Lung (tissue), 12 donors: ENCODE measurements around the gene STXBP6. TPM values are rescaled to one million over a fixed set of nuclear protein-coding genes. Genes with fewer than 3 reads are reported as not detected.

Experiments
- ATAC-seq: fragments of 200-7000 bp; cut with Tn5 transposase; one replicate; pipeline ENCODE4 v1.9.1; 2020; ENCODE audit warnings: moderate number of reproducible peaks; ENCODE audit not compliant: insufficient read depth, low FRiP score
- DNase-seq, 3 donors: peaks; one replicate each; pipeline ENCODE4 v3.0.0-alpha.2; 2013 to 2017
- H3K27ac ChIP-seq, 2 donors: one replicate each; pipeline ENCODE4 v1.5.1; 2013; ENCODE audit warnings: mild to moderate bottlenecking in 2 of 2, moderate library complexity in 2 of 2, control low read depth in 1 of 2, inconsistent platforms in 1 of 2, low read depth in 1 of 2, low read length in 1 of 2
- H3K27me3 ChIP-seq, 3 donors: one replicate each; pipeline ENCODE4 v1.5.1; 2013; ENCODE audit warnings: low read length in 2 of 3; ENCODE audit not compliant: control insufficient read depth in 3 of 3, insufficient read depth in 3 of 3
- H3K36me3 ChIP-seq, 4 donors: one replicate each; pipeline ENCODE4 v1.5.1; 2013; ENCODE audit warnings: low read length in 4 of 4, mild to moderate bottlenecking in 1 of 4, moderate library complexity in 1 of 4; ENCODE audit not compliant: control insufficient read depth in 4 of 4, insufficient read depth in 4 of 4
- H3K4me1 ChIP-seq, 5 donors: one replicate each; pipeline ENCODE4 v1.5.1; 2013; ENCODE audit warnings: low read length in 5 of 5, mild to moderate bottlenecking in 2 of 5, moderate library complexity in 1 of 5; ENCODE audit not compliant: control insufficient read depth in 5 of 5, insufficient read depth in 5 of 5
- H3K4me3 ChIP-seq: one replicate; pipeline ENCODE4 v1.5.1; 2013; ENCODE audit warnings: mild to moderate bottlenecking, control low read depth, moderate library complexity
- H3K9ac ChIP-seq, 2 donors: one replicate each; pipeline ENCODE4 v1.5.1; 2013; ENCODE audit warnings: low read length in 2 of 2, control low read depth in 1 of 2; ENCODE audit not compliant: insufficient read depth in 1 of 2
- H3K9me3 ChIP-seq, 4 donors: one replicate each; pipeline ENCODE4 v1.5.1; 2013; ENCODE audit warnings: low read length in 3 of 4, mild to moderate bottlenecking in 1 of 4, moderate library complexity in 1 of 4; ENCODE audit not compliant: control insufficient read depth in 4 of 4, insufficient read depth in 3 of 4
- WGBS, 2 donors: extraction: QIAGEN DNeasy Blood & Tissue Kit; methylation state at CpG; one replicate each; pipeline ENCODE4 v1.1.7; 2013; 5-methylcytosine and 5-hydroxymethylcytosine counted together
- polyA plus RNA-seq, 2 donors: library from polyadenylated mRNA; stranded (reverse); fragments of 200-250 nt; gene quantifications; one replicate each; pipeline ENCODE4 v1.2.1, GENCODE V29; 2013
- total RNA-seq, 2 donors: library from RNA; depleted of rRNA in 1 of 2; stranded (reverse); fragments of >200 nt in 1 of 2; gene quantifications; one replicate each; pipeline ENCODE4 v1.2.1, GENCODE V29; 2014 to 2021
- TF ChIP-seq, protein P1 (sequence below): IDR thresholded peaks from 2 replicates; pipeline ENCODE4 v1.5.1; 2012; ENCODE audit warnings: mild to moderate bottlenecking; ENCODE audit errors: control extremely low read depth, extremely low read depth
- donor health status: control.
- donor health status: control.
- donor health status: Bipolar disorder and iron deficiency.
- donor health status: healthy.
- donor health status: DM: yes; HTN: yes; CAD: no.

STXBP6 gene
- total and polyA plus RNA-seq, 4 donors: 9.3 to 42.5 (median 10.5) TPM

DNA sequence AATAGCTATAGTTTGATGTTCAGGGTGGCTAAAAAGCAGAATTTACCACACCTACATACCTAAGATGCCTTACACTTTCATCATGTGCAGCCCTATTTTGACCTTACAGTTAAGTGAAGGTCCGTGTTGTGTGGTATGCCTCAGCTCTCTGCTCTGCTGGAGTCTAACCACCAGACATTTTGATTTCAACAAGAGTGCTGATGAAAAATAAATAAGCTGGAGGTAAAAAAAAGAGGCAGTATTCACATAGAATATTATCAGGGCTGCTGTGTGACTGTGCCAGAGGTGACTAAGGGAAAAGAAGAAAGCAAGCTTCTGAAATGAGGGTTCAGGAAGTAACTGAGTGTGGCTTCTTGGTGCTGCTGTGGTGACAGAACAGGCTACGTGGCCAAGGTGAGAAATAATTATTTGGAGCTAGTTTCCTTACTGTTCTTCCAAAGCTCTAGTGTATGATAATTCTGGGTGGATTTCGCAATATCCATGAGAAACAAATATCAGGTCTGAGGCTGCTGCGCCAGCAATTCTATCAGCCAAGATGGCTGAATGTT lies 188.8 kb downstream of the STXBP6 start:
- peaks cover 0 to 30% (median 17%) of the 10 kb centered on the region in 5 donors for H3K4me1 ChIP-seq
- ATAC-seq (peak; percentile 62), DNase-seq (peak in 1 of 3 donors; percentile 64)
- H3K36me3 ChIP-seq: peaks cover 0 to 4% (median 1%) of the 10 kb centered on the region in 4 donors
- H3K9ac ChIP-seq: no peak overlapping the region
- H3K27ac ChIP-seq: peak overlapping the region; percentile 10 to 22
- no peak overlapping the region for H3K4me3 ChIP-seq
- WGBS, 2 donors: 49 to 56% methylated on average over 4 of the region's 4 CpGs
- peaks cover 0 to 3% (median under 1%) of the 10 kb centered on the region in 4 donors for H3K9me3 ChIP-seq
- TF ChIP-seq, protein P1, sequence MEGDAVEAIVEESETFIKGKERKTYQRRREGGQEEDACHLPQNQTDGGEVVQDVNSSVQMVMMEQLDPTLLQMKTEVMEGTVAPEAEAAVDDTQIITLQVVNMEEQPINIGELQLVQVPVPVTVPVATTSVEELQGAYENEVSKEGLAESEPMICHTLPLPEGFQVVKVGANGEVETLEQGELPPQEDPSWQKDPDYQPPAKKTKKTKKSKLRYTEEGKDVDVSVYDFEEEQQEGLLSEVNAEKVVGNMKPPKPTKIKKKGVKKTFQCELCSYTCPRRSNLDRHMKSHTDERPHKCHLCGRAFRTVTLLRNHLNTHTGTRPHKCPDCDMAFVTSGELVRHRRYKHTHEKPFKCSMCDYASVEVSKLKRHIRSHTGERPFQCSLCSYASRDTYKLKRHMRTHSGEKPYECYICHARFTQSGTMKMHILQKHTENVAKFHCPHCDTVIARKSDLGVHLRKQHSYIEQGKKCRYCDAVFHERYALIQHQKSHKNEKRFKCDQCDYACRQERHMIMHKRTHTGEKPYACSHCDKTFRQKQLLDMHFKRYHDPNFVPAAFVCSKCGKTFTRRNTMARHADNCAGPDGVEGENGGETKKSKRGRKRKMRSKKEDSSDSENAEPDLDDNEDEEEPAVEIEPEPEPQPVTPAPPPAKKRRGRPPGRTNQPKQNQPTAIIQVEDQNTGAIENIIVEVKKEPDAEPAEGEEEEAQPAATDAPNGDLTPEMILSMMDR: no peak
- no peaks in the 10 kb centered on the region for H3K27me3 ChIP-seq

DNA sequence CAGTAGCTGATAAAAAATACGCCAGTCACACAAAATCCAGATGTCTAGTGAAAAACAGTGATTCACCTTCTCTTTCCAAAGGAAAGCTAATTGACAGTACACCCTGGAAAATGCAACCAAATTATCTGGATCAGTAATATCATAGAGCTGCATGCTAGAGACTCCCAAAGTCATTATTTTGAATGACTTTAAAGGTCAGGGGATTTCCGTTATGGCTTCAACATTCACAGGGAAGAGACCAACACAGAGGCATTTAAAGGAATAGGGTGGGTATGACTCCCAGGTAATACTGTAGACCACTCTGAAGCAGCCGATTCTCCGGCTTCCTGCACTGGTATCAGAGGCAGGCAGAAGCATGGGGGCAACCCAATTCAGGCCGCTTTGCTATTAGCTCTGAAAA lies 190.4 kb downstream of the STXBP6 start:
- WGBS, 2 donors: 69 to 81% methylated on average over 5 of the region's 5 CpGs
- TF ChIP-seq, protein P1: no peak
- peak overlapping the region in 1 of 2 donors; percentile 26 for H3K27ac ChIP-seq
- peaks cover 0 to 29% (median 15%) of the 10 kb centered on the region in 5 donors for H3K4me1 ChIP-seq
- H3K9ac ChIP-seq: no peak overlapping the region
- DNase-seq (no peak), ATAC-seq (no peak)
- H3K36me3 ChIP-seq: peaks cover 0 to 8% (median 3%) of the 10 kb centered on the region in 4 donors
- H3K27me3 ChIP-seq: no peaks in the 10 kb centered on the region
- peaks cover 0 to 2% (median 0%) of the 10 kb centered on the region in 4 donors for H3K9me3 ChIP-seq
- H3K4me3 ChIP-seq: no peak overlapping the region

DNA sequence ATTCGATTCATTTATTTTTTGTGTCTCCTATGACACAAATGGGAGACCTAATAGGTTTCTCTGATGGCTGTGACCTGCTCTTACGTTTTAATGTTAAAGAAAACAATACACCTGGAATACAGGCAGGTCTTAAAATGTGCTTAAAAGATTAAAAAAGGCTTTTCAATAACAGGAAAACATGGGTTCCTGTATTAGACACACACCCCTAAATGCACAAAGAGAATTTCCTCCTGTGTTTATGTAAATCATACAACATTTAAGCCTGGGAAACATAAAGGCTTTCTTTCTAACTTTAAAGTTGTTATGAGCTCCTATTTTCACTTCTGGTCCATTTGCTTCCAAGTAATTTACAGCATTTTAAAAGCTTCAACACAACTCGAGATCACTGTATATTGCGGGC lies 191.3 kb downstream of the STXBP6 start:
- Histone ChIP-seq H3K4me1 (peaks cover 0 to 32% (median 7%) of the 10 kb centered on the region in 5 donors), H3K9me3 (peaks cover 0 to 4% (median 0%) of the 10 kb centered on the region in 4 donors), H3K27me3 (no peaks in the 10 kb centered on the region), H3K27ac (peak overlapping the region in 1 of 2 donors; percentile 64), H3K4me3 (no peak overlapping the region), H3K36me3 (peaks cover 0 to 8% (median 3%) of the 10 kb centered on the region in 4 donors), H3K9ac (no peak overlapping the region)
- TF ChIP-seq, protein P1: no peak
- no peak for ATAC-seq
- DNase-seq: no peak
- 54 to 69% methylated on average over 4 of the region's 4 CpGs for WGBS, 2 donors
